GM10266 (cell line): Measurements from ENCODE around the gene CSRNP2.

Source experiments
- DNase-seq: peaks from one replicate; pipeline ENCODE4 v3.0.0; 2012; ENCODE audit errors: extremely low spot score
- TF ChIP-seq, protein P1 (sequence below): IDR thresholded peaks from 2 replicates; pipeline ENCODE4 v1.5.1; 2012; ENCODE audit warnings: mild to moderate bottlenecking, low read depth; ENCODE audit not compliant: control insufficient read depth, insufficient read depth; ENCODE audit errors: missing control alignments

Gene CSRNP2, protein sequence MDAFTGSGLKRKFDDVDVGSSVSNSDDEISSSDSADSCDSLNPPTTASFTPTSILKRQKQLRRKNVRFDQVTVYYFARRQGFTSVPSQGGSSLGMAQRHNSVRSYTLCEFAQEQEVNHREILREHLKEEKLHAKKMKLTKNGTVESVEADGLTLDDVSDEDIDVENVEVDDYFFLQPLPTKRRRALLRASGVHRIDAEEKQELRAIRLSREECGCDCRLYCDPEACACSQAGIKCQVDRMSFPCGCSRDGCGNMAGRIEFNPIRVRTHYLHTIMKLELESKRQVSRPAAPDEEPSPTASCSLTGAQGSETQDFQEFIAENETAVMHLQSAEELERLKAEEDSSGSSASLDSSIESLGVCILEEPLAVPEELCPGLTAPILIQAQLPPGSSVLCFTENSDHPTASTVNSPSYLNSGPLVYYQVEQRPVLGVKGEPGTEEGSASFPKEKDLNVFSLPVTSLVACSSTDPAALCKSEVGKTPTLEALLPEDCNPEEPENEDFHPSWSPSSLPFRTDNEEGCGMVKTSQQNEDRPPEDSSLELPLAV

DNA sequence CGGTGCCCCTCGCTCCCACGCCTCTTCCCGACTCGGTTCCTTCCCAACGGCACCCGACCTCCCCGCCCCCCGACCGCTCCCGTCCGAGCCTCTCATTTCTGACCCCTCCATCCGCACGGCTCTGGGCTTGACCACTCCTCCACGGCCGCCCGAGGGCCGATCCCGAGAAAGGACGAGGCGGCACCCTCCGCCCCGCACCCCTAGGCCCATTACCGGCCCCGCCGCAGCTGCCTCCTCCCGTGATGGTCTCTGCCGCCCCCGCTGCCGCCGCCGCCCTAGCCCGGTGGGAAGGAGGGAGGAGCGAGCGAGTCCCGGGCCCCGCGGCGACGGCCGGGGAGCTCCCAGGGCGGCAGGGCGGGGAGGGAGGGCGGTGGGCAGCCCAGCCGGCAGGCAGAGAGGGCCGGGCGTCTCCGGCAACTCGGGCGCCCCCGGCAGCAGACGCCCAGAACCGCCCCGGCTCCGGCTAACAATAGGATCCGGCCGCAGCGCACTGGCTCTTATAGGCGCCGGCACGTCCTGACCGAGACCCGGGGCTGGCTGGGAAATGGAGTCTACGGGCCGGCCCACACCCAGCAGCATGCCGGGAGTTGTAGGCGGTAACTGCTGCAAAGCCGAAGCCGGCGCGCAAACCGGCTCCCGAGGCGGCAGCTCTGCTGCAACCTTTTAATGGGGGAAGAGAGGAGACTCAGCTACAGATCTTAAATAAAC lies at the start of gene CSRNP2:
Gene CSRNP2, minus strand, starts transcription at position 471 of the 708 bp plus-strand sequence. CDS start 7,035 bp downstream, outside the sequence.
- DNase-seq: peak; percentile 97
- TF ChIP-seq, protein P1, sequence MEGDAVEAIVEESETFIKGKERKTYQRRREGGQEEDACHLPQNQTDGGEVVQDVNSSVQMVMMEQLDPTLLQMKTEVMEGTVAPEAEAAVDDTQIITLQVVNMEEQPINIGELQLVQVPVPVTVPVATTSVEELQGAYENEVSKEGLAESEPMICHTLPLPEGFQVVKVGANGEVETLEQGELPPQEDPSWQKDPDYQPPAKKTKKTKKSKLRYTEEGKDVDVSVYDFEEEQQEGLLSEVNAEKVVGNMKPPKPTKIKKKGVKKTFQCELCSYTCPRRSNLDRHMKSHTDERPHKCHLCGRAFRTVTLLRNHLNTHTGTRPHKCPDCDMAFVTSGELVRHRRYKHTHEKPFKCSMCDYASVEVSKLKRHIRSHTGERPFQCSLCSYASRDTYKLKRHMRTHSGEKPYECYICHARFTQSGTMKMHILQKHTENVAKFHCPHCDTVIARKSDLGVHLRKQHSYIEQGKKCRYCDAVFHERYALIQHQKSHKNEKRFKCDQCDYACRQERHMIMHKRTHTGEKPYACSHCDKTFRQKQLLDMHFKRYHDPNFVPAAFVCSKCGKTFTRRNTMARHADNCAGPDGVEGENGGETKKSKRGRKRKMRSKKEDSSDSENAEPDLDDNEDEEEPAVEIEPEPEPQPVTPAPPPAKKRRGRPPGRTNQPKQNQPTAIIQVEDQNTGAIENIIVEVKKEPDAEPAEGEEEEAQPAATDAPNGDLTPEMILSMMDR: no peak

DNA sequence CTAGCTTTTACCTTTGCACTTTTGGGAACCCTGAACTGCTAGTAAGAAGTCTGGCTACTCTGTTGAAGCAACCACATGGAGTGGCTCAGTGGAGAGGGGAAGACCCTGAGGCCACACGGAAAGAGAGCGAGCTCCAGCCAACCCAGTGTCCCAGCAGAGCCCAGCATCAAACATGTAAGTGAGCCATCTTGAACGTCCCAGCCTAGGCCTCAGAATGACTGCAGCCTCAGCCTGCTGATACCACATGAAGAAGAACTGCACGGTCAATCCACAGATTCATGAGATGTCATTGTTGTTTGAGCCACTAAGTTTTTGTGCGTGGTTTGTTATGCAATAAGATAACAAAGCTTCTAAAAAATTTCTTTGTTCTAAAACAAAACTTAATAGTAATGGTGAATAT lies 49.3 kb upstream of the CSRNP2 start:
- TF ChIP-seq, protein P1: no peak
- DNase-seq: no peak

DNA sequence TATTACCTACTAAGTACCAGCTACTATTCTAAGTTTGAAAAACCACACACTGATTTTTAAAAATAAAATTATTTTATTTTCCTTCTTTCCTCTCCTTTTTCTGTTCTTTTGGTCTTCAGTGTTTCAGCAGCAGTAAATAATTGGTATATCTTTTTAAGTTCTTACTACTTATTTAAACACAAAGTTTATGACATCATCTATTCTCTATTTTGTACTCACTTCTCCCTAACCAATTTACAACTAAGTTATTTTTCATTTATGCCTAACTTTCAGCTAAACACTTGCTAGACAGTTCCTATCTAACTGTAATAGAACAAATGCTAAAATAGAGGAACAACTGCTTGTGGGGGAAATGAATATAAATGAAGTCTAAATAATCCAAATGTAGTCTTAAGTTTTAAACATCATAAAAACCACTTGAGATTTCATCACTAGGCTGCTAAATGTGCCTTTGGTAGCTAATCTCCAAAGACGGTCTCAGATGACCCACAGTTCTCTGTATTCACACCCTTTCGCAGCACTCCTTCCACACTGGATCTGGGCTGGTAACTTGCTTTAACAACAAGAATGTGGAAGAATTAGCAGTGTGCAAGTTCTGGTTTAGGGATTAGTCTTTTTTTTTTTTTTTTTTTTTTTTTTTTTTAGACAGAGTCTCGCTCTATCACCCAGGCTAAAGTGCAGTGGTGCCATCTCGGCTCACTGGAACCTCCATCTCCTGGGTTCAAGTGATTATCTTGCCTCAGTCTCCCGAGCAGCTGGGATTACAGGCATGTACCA lies 48.5 kb upstream of the CSRNP2 start:
- TF ChIP-seq, protein P1: no peak
- no peak for DNase-seq

DNA sequence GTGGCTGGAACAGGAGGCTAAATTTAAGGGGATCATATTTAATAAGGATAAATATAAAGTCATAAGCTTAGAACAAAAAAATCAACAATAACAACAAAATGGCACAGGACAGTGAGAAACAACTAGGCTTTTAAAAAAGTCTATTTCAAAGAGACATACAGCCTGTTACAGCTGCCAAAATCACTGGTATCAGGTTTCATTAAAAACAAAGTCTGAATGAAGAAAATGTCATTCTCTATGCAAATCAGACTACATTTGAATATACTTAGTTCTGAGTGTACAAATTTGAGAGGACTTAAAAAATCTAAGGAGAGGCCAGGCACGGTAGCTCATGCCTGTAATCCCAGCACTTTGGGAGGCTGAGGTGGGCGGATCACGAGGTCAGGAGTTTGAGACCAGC lies 45.5 kb upstream of the CSRNP2 start:
- DNase-seq: no peak
- TF ChIP-seq, protein P1: no peak

DNA sequence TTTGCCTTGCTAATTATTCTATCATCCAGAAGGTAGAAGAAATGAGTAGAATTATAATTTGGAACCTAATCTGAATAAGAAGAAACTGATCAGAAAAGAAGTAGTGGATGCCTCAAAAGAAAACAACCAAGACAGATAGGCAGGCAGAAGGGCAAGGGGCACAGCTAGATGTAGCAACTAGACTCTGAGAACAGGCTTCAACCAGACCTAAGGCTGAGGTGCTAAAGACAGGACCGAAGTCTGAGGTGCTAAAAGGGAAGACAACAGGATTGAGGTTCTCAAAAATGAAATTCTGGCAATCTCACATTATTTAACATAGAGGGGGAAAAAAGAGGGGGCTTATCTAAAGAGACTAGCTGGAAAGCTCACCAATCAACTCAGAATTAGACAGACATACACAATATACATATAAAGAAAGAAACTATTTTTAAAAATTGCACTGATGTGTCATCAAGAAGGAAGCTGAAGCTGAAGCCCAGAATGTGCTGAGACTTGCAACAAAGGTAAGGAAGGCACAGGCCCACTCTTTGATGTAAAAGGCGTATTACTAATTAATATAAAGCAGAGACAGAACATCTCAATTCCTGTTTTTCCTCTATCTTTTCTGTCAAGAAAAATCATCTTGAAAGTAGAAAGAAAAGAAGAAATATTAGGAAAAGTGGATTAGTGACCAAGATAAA lies 43.8 kb upstream of the CSRNP2 start:
- no peak for DNase-seq
- TF ChIP-seq, protein P1: no peak

DNA sequence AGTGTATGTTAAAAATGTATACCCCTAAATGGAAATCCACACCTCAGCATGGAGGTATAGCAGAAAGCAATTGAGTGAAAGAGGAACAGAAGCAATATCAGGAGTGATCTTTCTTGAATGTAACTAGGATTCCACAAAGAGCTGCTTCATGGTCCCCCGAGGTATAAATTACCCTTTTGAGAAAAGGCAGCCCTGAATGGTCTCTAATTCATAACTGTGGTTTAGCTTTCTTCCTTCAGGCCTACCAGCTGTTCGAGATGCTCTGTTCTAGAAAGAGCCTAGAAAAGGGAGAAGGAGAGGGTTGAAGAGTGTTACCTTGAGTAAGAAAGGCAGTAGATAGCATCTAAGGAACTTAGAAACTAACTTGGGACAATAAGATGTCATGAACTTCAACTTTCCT lies 42.9 kb upstream of the CSRNP2 start:
- DNase-seq: no peak
- TF ChIP-seq, protein P1: no peak
